ENCODE measurements around the gene ITPR3.

GRCh38 chr6:33699131-33699530, 78.0 kb downstream of the ITPR3 start:
- TF ChIP-seq EZH2 (IDR thresholded peaks at IDR 0.05; ENCODE audit: insufficient read depth, poor library complexity, severe bottlenecking) = no peak
- TF ChIP-seq EZH2phosphoT487 (IDR thresholded peaks at IDR 0.05; ENCODE audit: insufficient read depth, low read depth) = no peak

All from GM23248 (cell line).